Naive B cell (primary cell): ENCODE results near the gene CAPN14. TPM values are rescaled to one million over a fixed set of nuclear protein-coding genes. Genes with fewer than 3 reads are reported as not detected.

Experiments
- ATAC-seq, 2 donors: fragments of 150-1000 bp; cut with Tn5 transposase; 2 replicates each; pipeline ENCODE4 v1.10.0; 2021; ENCODE audit warnings: low read depth in 2 of 2, mild to moderate bottlenecking in 2 of 2, moderate library complexity in 2 of 2
- DNase-seq: peaks from one replicate; pipeline ENCODE4 v3.0.0; 2022
- H3K27ac Mint-ChIP-seq, 6 donors: one replicate each; pipeline ENCODE4 v1.8.0; 2020 to 2022; ENCODE audit warnings: mild to moderate bottlenecking in 6 of 6, mixed read lengths in 6 of 6, moderate library complexity in 5 of 6, inconsistent platforms in 2 of 6
- H3K27me3 Mint-ChIP-seq, 3 donors: one replicate each; pipeline ENCODE4 v1.8.0; 2021 to 2022; ENCODE audit warnings: mixed read lengths in 3 of 3, mild to moderate bottlenecking in 1 of 3
- H3K36me3 Mint-ChIP-seq, 2 donors: one replicate each; pipeline ENCODE4 v1.8.0; 2020 to 2022; ENCODE audit warnings: mixed read lengths in 2 of 2, inconsistent platforms in 1 of 2, mild to moderate bottlenecking in 1 of 2
- H3K4me1 Mint-ChIP-seq, 3 donors: one replicate each; pipeline ENCODE4 v1.8.0; 2020 to 2022; ENCODE audit warnings: mixed read lengths in 3 of 3, inconsistent platforms in 1 of 3, mild to moderate bottlenecking in 1 of 3, moderate library complexity in 1 of 3
- H3K4me3 Mint-ChIP-seq, 8 donors: one replicate each; pipeline ENCODE4 v1.8.0; 2020 to 2022; ENCODE audit warnings: mild to moderate bottlenecking in 8 of 8, mixed read lengths in 8 of 8, moderate library complexity in 8 of 8, inconsistent platforms in 2 of 8
- H3K9me3 Mint-ChIP-seq, 7 donors: one replicate each; pipeline ENCODE4 v1.8.0; 2020 to 2022; ENCODE audit warnings: mixed read lengths in 7 of 7, mild to moderate bottlenecking in 5 of 7, inconsistent platforms in 2 of 7, moderate library complexity in 1 of 7
- polyA plus RNA-seq, 6 donors: library from polyadenylated mRNA; unstranded; fragments of 300-500 nt; fragmentation: Illumina TruSeq; gene quantifications; one replicate each; pipeline ENCODE4 v1.2.3, GENCODE V29; 2021; ENCODE audit warnings: low read depth in 6 of 6

The CAPN14 gene
- polyA plus RNA-seq, 6 donors from 2014 or later = 0.30 to 1.3 (median 1.1) TPM; not detected in 1

- no peak for DNase-seq
- Mint-ChIP-seq H3K9me3 (no peaks in the 10 kb centered on the region), H3K4me1 (peaks cover 57 to 76% (median 72%) of the 10 kb centered on the region in 3 donors), H3K4me3 (peak overlapping the region in 5 of 8 donors; percentile 77 to 85 (median 81)), H3K27me3 (no peaks in the 10 kb centered on the region), H3K36me3 (peaks cover 7 to 12% of the 10 kb centered on the region in 2 donors), H3K27ac (peak overlapping the region in 5 of 6 donors; percentile 33 to 86 (median 67))
- ATAC-seq = no peak
These were observed 34.5 kb upstream of the CAPN14 start for GRCh38 chr2:31251851-31252250.

DNA sequence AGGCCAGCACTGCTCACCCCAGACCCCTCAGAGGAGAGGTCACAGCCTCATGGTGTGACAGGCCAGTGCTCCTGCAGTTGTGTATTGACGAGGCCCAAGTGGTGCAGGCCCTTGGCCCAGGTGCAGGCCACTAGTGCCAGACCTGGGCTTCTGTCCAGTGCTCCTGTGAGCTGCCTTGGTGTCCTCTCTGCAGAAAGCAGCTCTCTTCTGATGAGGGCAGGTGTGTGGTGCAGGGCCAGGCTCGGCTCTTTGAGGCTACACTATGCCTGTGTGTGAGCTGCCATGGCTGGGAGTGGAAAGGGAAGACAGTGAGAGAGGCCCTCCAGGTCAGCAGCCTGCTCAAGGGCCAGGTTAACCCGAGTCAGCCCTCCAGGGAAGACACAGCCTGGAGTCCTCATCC, 33.7 kb upstream of the CAPN14 start:
- peak overlapping the region in 4 of 6 donors; percentile 78 to 89 (median 84) for H3K27ac Mint-ChIP-seq
- no peaks in the 10 kb centered on the region for H3K27me3 Mint-ChIP-seq
- ATAC-seq (no peak), DNase-seq (no peak)
- peak overlapping the region in 2 of 8 donors; percentile 30 to 35 for H3K4me3 Mint-ChIP-seq
- H3K4me1 Mint-ChIP-seq = peaks cover 52 to 74% (median 63%) of the 10 kb centered on the region in 3 donors
- H3K9me3 Mint-ChIP-seq = no peaks in the 10 kb centered on the region
- H3K36me3 Mint-ChIP-seq = peaks cover 12 to 13% of the 10 kb centered on the region in 2 donors

DNA sequence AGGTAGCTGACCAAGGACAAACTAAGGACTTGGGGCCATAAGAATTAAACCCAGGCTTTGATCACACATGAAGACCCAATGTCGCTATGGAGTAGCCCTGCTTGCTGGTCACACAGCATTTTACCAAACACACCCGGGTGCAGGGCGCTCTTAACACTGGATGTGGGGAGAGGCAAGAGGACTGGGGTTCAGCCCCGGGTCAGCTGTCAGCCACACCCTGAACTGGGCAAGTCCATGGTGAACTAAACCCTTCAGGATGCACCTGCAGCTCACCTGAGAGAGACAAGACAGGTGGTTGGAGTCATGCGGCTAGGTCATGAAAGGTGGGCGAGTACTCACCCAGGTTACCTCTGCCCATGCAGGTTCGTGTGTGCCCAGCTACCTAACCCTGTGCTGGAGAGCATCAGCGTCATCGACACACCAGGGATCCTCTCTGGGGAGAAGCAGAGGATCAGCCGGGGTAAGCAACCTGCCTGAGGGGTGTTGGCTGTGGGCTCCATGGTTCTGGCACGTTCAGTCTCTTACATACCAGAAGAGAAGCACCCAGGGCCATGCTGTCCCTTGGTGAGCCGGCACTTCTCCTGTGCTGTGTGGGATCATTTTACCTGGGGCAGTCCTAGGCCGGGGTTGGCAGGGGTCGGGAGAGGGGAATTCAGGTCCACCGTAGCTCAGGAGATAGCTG, 31.8 kb upstream of the CAPN14 start:
- no peak for ATAC-seq
- no peak for DNase-seq
- Mint-ChIP-seq H3K4me3 (no peak overlapping the region), H3K9me3 (no peaks in the 10 kb centered on the region), H3K4me1 (peaks cover 41 to 57% (median 45%) of the 10 kb centered on the region in 3 donors), H3K36me3 (peaks cover 12 to 19% of the 10 kb centered on the region in 2 donors), H3K27me3 (no peaks in the 10 kb centered on the region), H3K27ac (peak overlapping the region in 4 of 6 donors; percentile 67 to 83 (median 76))

DNA sequence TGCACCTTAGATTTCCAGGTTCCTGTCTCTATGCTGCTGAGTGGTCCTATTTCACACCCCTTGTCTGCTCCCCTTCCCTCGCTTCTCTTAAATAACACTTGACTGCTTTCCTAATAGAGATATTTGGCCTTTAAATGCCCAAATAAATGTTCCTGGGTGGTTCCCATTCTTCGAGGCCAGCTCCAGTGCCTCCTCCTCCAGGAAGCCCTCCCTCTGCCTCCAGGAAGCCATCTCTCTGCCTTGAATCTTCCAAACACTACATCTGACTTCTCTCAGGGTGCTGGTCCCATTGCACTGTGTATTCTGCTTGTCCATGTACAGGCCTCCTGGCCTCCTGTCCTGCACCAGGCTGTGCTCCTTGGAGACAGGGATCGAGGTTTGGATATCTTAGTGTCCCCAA, 30.8 kb upstream of the CAPN14 start:
- no peak for ATAC-seq
- H3K27me3 Mint-ChIP-seq = no peaks in the 10 kb centered on the region
- H3K36me3 Mint-ChIP-seq = peaks cover 12 to 22% of the 10 kb centered on the region in 2 donors
- peak overlapping the region in 3 of 6 donors; percentile 49 to 90 (median 69) for H3K27ac Mint-ChIP-seq
- peaks cover 34 to 49% (median 35%) of the 10 kb centered on the region in 3 donors for H3K4me1 Mint-ChIP-seq
- H3K4me3 Mint-ChIP-seq = no peak overlapping the region
- H3K9me3 Mint-ChIP-seq = no peaks in the 10 kb centered on the region
- DNase-seq = no peak

- no peak overlapping the region for H3K4me3 Mint-ChIP-seq
- H3K9me3 Mint-ChIP-seq = no peaks in the 10 kb centered on the region
- H3K36me3 Mint-ChIP-seq = peaks cover 12 to 22% of the 10 kb centered on the region in 2 donors
- no peaks in the 10 kb centered on the region for H3K27me3 Mint-ChIP-seq
- peak overlapping the region in 1 of 6 donors; percentile 22 for H3K27ac Mint-ChIP-seq
- ATAC-seq = no peak
- no peak for DNase-seq
- peaks cover 30 to 45% (median 30%) of the 10 kb centered on the region in 3 donors for H3K4me1 Mint-ChIP-seq
These were observed 30.4 kb upstream of the CAPN14 start for GRCh38 chr2:31247711-31248110.

DNA sequence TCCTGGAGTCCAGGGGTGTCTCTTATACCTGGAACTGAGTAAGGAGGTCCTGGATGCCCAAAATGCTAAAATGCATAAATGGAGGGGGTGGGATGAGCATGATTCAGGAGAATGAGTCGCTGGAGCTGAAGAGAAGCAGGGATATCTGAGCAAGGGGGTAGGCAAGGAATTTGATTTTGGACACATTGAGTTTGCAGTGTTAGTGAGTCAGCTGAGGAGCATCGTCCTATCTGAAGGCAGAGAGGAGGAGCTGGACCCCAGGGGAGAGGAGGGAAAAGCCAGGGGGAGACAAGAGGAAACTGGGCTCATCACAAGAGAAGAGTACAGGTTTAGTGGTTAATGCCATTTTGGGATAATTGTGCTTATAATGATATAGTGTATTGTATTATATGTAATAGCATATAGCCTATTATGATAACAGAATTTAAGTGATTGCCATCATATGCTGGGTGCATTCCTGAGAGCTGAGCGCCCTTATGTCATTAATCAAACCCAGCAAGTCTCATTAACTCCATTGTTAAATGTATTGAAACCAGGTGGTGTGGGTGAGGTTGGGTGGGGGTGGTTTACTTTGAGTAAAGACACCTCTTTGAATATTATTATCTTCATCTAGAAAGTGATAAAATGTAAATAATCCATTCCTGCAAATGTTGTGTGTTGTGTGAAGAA, 29.0 kb upstream of the CAPN14 start:
- no peak overlapping the region for H3K4me3 Mint-ChIP-seq
- peaks cover 12 to 22% of the 10 kb centered on the region in 2 donors for H3K36me3 Mint-ChIP-seq
- H3K4me1 Mint-ChIP-seq = peaks cover 20 to 42% (median 27%) of the 10 kb centered on the region in 3 donors
- no peak for DNase-seq
- H3K9me3 Mint-ChIP-seq = no peaks in the 10 kb centered on the region
- H3K27me3 Mint-ChIP-seq = no peaks in the 10 kb centered on the region
- peak overlapping the region in 2 of 6 donors; percentile 88 to 89 for H3K27ac Mint-ChIP-seq
- no peak for ATAC-seq

DNA sequence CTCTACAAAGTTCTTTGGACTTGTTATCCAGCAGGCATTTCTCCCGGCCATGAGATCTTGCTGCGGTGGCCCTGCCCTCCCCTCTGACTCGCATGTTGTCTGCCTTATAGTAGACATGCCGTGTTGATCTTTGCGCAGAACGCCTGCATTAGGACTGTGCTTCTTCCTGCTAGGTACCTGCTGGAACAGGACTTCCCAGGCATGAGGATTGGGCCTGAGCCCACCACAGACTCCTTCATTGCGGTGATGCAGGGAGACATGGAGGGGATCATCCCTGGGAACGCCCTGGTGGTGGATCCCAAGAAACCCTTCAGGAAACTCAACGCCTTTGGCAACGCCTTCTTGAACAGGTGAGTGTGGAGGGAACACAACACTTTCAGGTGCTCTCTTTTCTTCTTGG, 26.8 kb upstream of the CAPN14 start:
- ATAC-seq = no peak
- H3K27ac Mint-ChIP-seq = peak overlapping the region in 1 of 6 donors; percentile 65
- no peaks in the 10 kb centered on the region for H3K9me3 Mint-ChIP-seq
- H3K4me3 Mint-ChIP-seq = no peak overlapping the region
- no peaks in the 10 kb centered on the region for H3K27me3 Mint-ChIP-seq
- peaks cover 19 to 46% (median 28%) of the 10 kb centered on the region in 3 donors for H3K4me1 Mint-ChIP-seq
- H3K36me3 Mint-ChIP-seq = peaks cover 12 to 22% of the 10 kb centered on the region in 2 donors
- DNase-seq = no peak

DNA sequence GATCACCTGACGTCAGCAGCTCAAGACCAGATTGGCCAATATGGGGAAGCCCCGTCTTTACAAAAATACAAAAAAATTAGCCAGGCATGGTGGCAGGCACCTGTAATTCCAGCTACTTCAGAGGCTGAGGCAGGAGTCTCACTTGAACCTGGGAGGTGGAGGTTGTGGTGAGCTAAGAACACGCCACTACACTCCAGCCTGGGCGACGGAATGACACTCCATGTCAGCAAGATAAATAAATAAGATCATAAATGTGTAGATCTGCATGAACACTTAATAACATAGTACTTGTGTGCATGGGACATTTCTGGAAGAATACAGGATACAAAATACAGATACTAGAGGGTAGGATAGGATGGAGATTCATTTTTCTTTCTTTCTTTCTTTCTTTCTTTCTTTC, 25.7 kb upstream of the CAPN14 start:
- Mint-ChIP-seq H3K9me3 (no peaks in the 10 kb centered on the region), H3K36me3 (peaks cover 8 to 22% of the 10 kb centered on the region in 2 donors), H3K4me1 (peaks cover 26 to 50% (median 26%) of the 10 kb centered on the region in 3 donors), H3K4me3 (no peak overlapping the region), H3K27me3 (no peaks in the 10 kb centered on the region), H3K27ac (no peak overlapping the region)
- ATAC-seq (no peak), DNase-seq (no peak)

DNA sequence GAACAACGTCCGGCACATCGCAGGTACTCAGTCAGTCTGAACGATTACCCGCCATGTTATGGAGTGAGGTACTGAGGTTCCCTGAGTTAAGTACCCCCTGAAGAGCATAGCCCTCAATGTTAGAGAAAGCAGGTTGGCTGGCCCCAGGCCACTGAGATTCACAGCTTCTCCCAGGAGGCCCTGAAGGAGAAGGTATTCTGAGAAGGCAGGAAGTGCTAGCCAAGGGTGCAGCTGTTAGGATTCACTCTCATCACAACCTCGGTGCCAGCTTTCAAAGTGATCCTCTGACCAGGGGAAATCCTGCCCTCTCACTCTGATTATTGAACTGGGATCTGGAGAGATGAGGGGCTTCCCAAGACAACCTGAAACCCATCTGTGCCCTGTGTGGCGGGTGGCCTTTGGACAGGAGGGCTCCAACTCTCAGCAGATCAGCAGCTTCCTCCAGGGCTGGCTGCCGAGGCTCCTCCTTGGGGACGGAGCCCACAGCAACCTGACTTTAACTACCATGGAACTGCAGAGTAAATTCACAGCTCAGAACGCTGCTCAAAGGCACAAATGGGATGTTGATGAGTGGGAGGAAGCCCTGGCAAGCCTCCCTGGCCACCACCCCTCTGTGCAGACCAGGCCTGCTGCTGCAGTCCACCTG, 24.4 kb upstream of the CAPN14 start:
- peak overlapping the region in 3 of 6 donors; percentile 12 to 69 (median 67) for H3K27ac Mint-ChIP-seq
- H3K36me3 Mint-ChIP-seq = peaks cover 0 to 16% of the 10 kb centered on the region in 2 donors
- H3K9me3 Mint-ChIP-seq = no peaks in the 10 kb centered on the region
- DNase-seq (no peak), ATAC-seq (no peak)
- H3K4me1 Mint-ChIP-seq = peaks cover 29 to 55% (median 30%) of the 10 kb centered on the region in 3 donors
- H3K4me3 Mint-ChIP-seq = peak overlapping the region in 1 of 8 donors; percentile 75
- no peaks in the 10 kb centered on the region for H3K27me3 Mint-ChIP-seq

- H3K4me1 Mint-ChIP-seq = peaks cover 29 to 58% (median 41%) of the 10 kb centered on the region in 3 donors
These were observed 23.4 kb upstream of the CAPN14 start for GRCh38 chr2:31240381-31241365.

DNA sequence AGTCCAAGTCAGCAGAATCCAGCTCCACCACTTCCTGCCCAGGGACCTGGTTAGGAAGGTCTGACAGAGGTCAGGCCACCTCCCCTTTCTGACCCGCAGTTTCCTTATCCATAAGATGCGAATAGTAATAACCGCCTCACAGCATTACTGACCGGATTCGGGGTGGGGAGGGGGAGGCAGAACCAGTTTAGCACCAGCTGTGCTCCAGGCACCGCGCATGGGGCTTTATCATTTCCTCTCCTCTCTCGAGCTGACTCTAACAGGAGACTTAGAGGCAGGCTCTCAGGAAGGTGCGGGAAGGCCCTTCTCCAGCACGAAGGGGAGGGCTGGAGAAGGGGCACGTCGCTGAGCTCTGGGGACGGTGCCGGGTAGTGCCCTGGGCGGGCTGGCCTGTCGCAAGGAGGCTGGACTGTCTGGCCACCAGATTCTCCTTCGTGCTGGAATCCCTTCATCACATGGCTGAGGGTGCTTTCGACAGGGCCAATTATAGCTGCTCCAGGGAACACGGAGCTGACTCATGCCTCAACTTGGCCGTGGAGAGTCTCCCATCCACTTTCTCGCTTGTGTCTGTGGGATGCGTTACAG, 22.4 kb upstream of the CAPN14 start:
- Mint-ChIP-seq H3K9me3 (no peaks in the 10 kb centered on the region), H3K27me3 (no peaks in the 10 kb centered on the region), H3K27ac (peak overlapping the region in 4 of 6 donors; percentile 62 to 83 (median 72)), H3K4me3 (peak overlapping the region in 1 of 8 donors; percentile 14), H3K4me1 (peaks cover 37 to 68% (median 51%) of the 10 kb centered on the region in 3 donors), H3K36me3 (peaks cover 0 to 5% of the 10 kb centered on the region in 2 donors)
- ATAC-seq (no peak), DNase-seq (no peak)

More at GRCh38 chr2:31240381-31241365, 23.4 kb upstream of the CAPN14 start:
- DNase-seq (no peak), ATAC-seq (no peak)
- Mint-ChIP-seq H3K27ac (peak overlapping the region in 5 of 6 donors; percentile 41 to 83 (median 71)), H3K9me3 (no peaks in the 10 kb centered on the region), H3K27me3 (no peaks in the 10 kb centered on the region), H3K36me3 (peaks cover 0 to 6% of the 10 kb centered on the region in 2 donors), H3K4me3 (peak overlapping the region in 2 of 8 donors; percentile 14 to 55)

GRCh38 chr2:31238906-31239592, 21.7 kb upstream of the CAPN14 start:
- ATAC-seq (no peak), DNase-seq (no peak)
- Mint-ChIP-seq H3K27ac (peak overlapping the region in 4 of 6 donors; percentile 52 to 71 (median 62)), H3K4me1 (peaks cover 39 to 66% (median 53%) of the 10 kb centered on the region in 3 donors), H3K27me3 (no peaks in the 10 kb centered on the region), H3K36me3 (peaks cover 0 to 3% of the 10 kb centered on the region in 2 donors), H3K9me3 (no peaks in the 10 kb centered on the region), H3K4me3 (no peak overlapping the region)
